Measurements from ENCODE around the gene GLP2R.
"Not testable (repeated sequence)": the region's sequence is repeated elsewhere in the genome, so short reads cannot be mapped to it uniquely, and the experiment has no call there.

The GLP2R gene

GRCh38 chr17:9825641-9826150 lies at the start of gene GLP2R:
GLP2R (plus strand) TSS chr17:9825924; CDS start chr17:9826064, 140 bp downstream.
- Histone ChIP-seq H3K27ac (no peak within 1 kb of the TSS), H3K9me3 (no peaks in the 10 kb centered on the region), H3K4me1 (ENCODE audit: control insufficient read depth in 1 of 2, insufficient read depth in 1 of 2, low read depth in 1 of 2, low read length in 1 of 2) (no peaks in the 10 kb centered on the region), H3K27me3 (peaks cover 41% of the 10 kb centered on the region), H3K36me3 (no peaks in the 10 kb centered on the region), H3K4me3 (ENCODE audit: low read depth in 1 of 2, low read length in 1 of 2) (no peak within 1 kb of the TSS)
- TF ChIP-seq CTCF (IDR thresholded peaks at IDR 0.05), result no peak

- no peak overlapping the region for H3K4me3 ChIP-seq (ENCODE audit: low read depth in 1 of 2, low read length in 1 of 2)
- H3K9me3 ChIP-seq, result no peaks in the 10 kb centered on the region
Observed at GRCh38 chr17:9776911-9777310, 48.8 kb upstream of the GLP2R start.

GRCh38 chr17:9780552-9780951 lies 45.2 kb upstream of the GLP2R start:
- Histone ChIP-seq H3K4me3 (ENCODE audit: low read depth in 1 of 2, low read length in 1 of 2) (no peak overlapping the region), H3K4me1 (ENCODE audit: control insufficient read depth in 1 of 2, insufficient read depth in 1 of 2, low read depth in 1 of 2, low read length in 1 of 2) (no peaks in the 10 kb centered on the region), H3K27me3 (peaks cover 53% of the 10 kb centered on the region), H3K9me3 (no peaks in the 10 kb centered on the region), H3K27ac (no peak overlapping the region), H3K36me3 (no peaks in the 10 kb centered on the region)
- TF ChIP-seq CTCF (IDR thresholded peaks at IDR 0.05), result no peak

More at GRCh38 chr17:9776911-9777310, 48.8 kb upstream of the GLP2R start:
- H3K4me1 ChIP-seq (ENCODE audit: control insufficient read depth in 1 of 2, insufficient read depth in 1 of 2, low read depth in 1 of 2, low read length in 1 of 2), result no peaks in the 10 kb centered on the region
- TF ChIP-seq CTCF (IDR thresholded peaks at IDR 0.05), result no peak
- H3K27me3 ChIP-seq, result peaks cover 44% of the 10 kb centered on the region
- H3K27ac ChIP-seq, result no peak overlapping the region
- H3K36me3 ChIP-seq, result no peaks in the 10 kb centered on the region

- Histone ChIP-seq H3K4me3 (ENCODE audit: low read depth in 1 of 2, low read length in 1 of 2) (no peak overlapping the region), H3K36me3 (no peaks in the 10 kb centered on the region), H3K27ac (no peak overlapping the region), H3K4me1 (ENCODE audit: control insufficient read depth in 1 of 2, insufficient read depth in 1 of 2, low read depth in 1 of 2, low read length in 1 of 2) (no peaks in the 10 kb centered on the region), H3K9me3 (no peaks in the 10 kb centered on the region), H3K27me3 (peaks cover 40% of the 10 kb centered on the region)
- no peak for TF ChIP-seq CTCF (IDR thresholded peaks at IDR 0.05)
Observed at GRCh38 chr17:9783050-9783449, 42.7 kb upstream of the GLP2R start.

- H3K4me3 ChIP-seq (ENCODE audit: low read depth in 1 of 2, low read length in 1 of 2); H3K4me1 ChIP-seq (ENCODE audit: control insufficient read depth in 1 of 2, insufficient read depth in 1 of 2, low read depth in 1 of 2, low read length in 1 of 2); H3K9me3 ChIP-seq; H3K27ac ChIP-seq; H3K36me3 ChIP-seq: not testable (repeated sequence)
- peaks cover 40% of the 10 kb centered on the region for H3K27me3 ChIP-seq
Observed at GRCh38 chr17:9783465-9783864, 42.3 kb upstream of the GLP2R start.

GRCh38 chr17:9784544-9784943 lies 41.2 kb upstream of the GLP2R start:
- H3K4me3 ChIP-seq (ENCODE audit: low read depth in 1 of 2, low read length in 1 of 2), result no peak overlapping the region
- H3K4me1 ChIP-seq (ENCODE audit: control insufficient read depth in 1 of 2, insufficient read depth in 1 of 2, low read depth in 1 of 2, low read length in 1 of 2), result no peaks in the 10 kb centered on the region
- no peaks in the 10 kb centered on the region for H3K9me3 ChIP-seq
- peaks cover 35% of the 10 kb centered on the region for H3K27me3 ChIP-seq
- TF ChIP-seq CTCF (IDR thresholded peaks at IDR 0.05), result no peak
- H3K36me3 ChIP-seq, result no peaks in the 10 kb centered on the region
- no peak overlapping the region for H3K27ac ChIP-seq
